Retina (tissue), 1 donor: ENCODE measurements around the gene MAPK1IP1L.
"Not testable (repeated sequence)": the region's sequence is repeated elsewhere in the genome, so short reads cannot be mapped to it uniquely, and the experiment has no call there.

Experiments used
- DNase-seq: peaks from one replicate; pipeline ENCODE4 v3.0.0-alpha.2; 2016

The MAPK1IP1L gene

GRCh38 chr14:55051423-55052268 is at the start of gene MAPK1IP1L:
Gene MAPK1IP1L, plus strand, starts transcription at chr14:55051647. Its CDS starts 10,037 bp downstream, at chr14:55061684.
- peak; percentile 99 for DNase-seq

GRCh38 chr14:55005071-55005470 is 46.4 kb upstream of the MAPK1IP1L start:
- no peak for DNase-seq

- no peak for DNase-seq
Observed at GRCh38 chr14:55015006-55015405, 36.4 kb upstream of the MAPK1IP1L start.

- no peak for DNase-seq
Observed at GRCh38 chr14:55019968-55020554, 31.4 kb upstream of the MAPK1IP1L start.

GRCh38 chr14:55024365-55024764 is 27.1 kb upstream of the MAPK1IP1L start:
- DNase-seq = not testable (repeated sequence)

GRCh38 chr14:55025948-55026347 is 25.5 kb upstream of the MAPK1IP1L start:
- peak; percentile 38 for DNase-seq

GRCh38 chr14:55026441-55026792 is 25.0 kb upstream of the MAPK1IP1L start:
- DNase-seq = no peak

- peak; percentile 99 for DNase-seq
Observed at GRCh38 chr14:55026793-55027561, 24.5 kb upstream of the MAPK1IP1L start, which contains the start of the genes SOCS4 and WDHD1. Gene SOCS4, plus strand, starts transcription at chr14:55027236. Its CDS starts 15,806 bp downstream, at chr14:55043042. Gene WDHD1, minus strand, starts transcription at chr14:55027099. Its CDS starts 312 bp downstream, at chr14:55026787.

GRCh38 chr14:55028066-55028465 is 23.4 kb upstream of the MAPK1IP1L start:
- peak; percentile 15 for DNase-seq

- no peak for DNase-seq
Observed at GRCh38 chr14:55028476-55028875, 23.0 kb upstream of the MAPK1IP1L start.

- DNase-seq = no peak
Observed at GRCh38 chr14:55031190-55031589, 20.3 kb upstream of the MAPK1IP1L start.

- DNase-seq = not testable (repeated sequence)
Observed at GRCh38 chr14:55037995-55038394, 13.5 kb upstream of the MAPK1IP1L start.

GRCh38 chr14:55038708-55039107 is 12.7 kb upstream of the MAPK1IP1L start:
- no peak for DNase-seq

- DNase-seq = no peak
Observed at GRCh38 chr14:55043528-55043927, 7.9 kb upstream of the MAPK1IP1L start.

GRCh38 chr14:55045087-55045486 is 6.4 kb upstream of the MAPK1IP1L start:
- no peak for DNase-seq

- DNase-seq = no peak
Observed at GRCh38 chr14:55047301-55048053, 4.0 kb upstream of the MAPK1IP1L start.

- DNase-seq = no peak
Observed at GRCh38 chr14:55048900-55049436, 2.5 kb upstream of the MAPK1IP1L start.

- DNase-seq = no peak
Observed at GRCh38 chr14:55051165-55051422, 353 bp upstream of the MAPK1IP1L start.

- DNase-seq = peak; percentile 40
Observed at GRCh38 chr14:55052269-55052930, 953 bp downstream of the MAPK1IP1L start.

GRCh38 chr14:55053018-55053417 is 1.6 kb downstream of the MAPK1IP1L start:
- no peak for DNase-seq

GRCh38 chr14:55053500-55053899 is 2.1 kb downstream of the MAPK1IP1L start:
- DNase-seq = no peak

GRCh38 chr14:55054098-55054497 is 2.7 kb downstream of the MAPK1IP1L start:
- no peak for DNase-seq
